Aorta (tissue), 5 donors: ENCODE results near the gene SLC25A48. TPM values are rescaled to one million over a fixed set of nuclear protein-coding genes. Genes with fewer than 3 reads are reported as not detected.
"Not testable (repeated sequence)": the region's sequence is repeated elsewhere in the genome, so short reads cannot be mapped to it uniquely, and the experiment has no call there.

Experiments
- ATAC-seq: fragments of 200-7000 bp; cut with Tn5 transposase; one replicate; pipeline ENCODE4 v1.9.1; 2022; ENCODE audit warnings: moderate library complexity; ENCODE audit not compliant: low FRiP score
- DNase-seq, 2 donors: peaks; one replicate each; pipeline ENCODE4 v3.0.0-alpha.2; 2020
- H3K27ac ChIP-seq, 2 donors: one replicate each; pipeline ENCODE4 v1.5.1; 2013; ENCODE audit warnings: low read length in 2 of 2, mild to moderate bottlenecking in 2 of 2, moderate library complexity in 2 of 2, control low read depth in 1 of 2, inconsistent platforms in 1 of 2, low read depth in 1 of 2
- H3K27me3 ChIP-seq, 2 donors: one replicate each; pipeline ENCODE4 v1.6.1; 2013; ENCODE audit warnings: control low read depth in 1 of 2, low read length in 1 of 2, mild to moderate bottlenecking in 1 of 2, moderate library complexity in 1 of 2; ENCODE audit not compliant: insufficient read depth in 2 of 2, control insufficient read depth in 1 of 2
- H3K36me3 ChIP-seq, 2 donors: one replicate each; pipeline ENCODE4 v1.6.1; 2013; ENCODE audit warnings: control low read depth in 1 of 2, low read length in 1 of 2, mild to moderate bottlenecking in 1 of 2; ENCODE audit not compliant: insufficient read depth in 2 of 2, control insufficient read depth in 1 of 2
- H3K4me1 ChIP-seq, 2 donors: one replicate each; pipeline ENCODE4 v1.6.1; 2013; ENCODE audit warnings: low read length in 2 of 2, control low read depth in 1 of 2, mild to moderate bottlenecking in 1 of 2, moderate library complexity in 1 of 2; ENCODE audit not compliant: insufficient read depth in 2 of 2, control insufficient read depth in 1 of 2
- H3K4me3 ChIP-seq, 2 donors: one replicate each; pipeline ENCODE4 v1.5.1; 2013; ENCODE audit warnings: low read length in 2 of 2, control low read depth in 1 of 2, mild to moderate bottlenecking in 1 of 2
- H3K9me3 ChIP-seq: one replicate; pipeline ENCODE4 v1.6.1; 2013; ENCODE audit warnings: mild to moderate bottlenecking, low read length; ENCODE audit not compliant: control insufficient read depth
- WGBS, 2 donors: extraction: QIAGEN DNeasy Blood & Tissue Kit; methylation state at CpG; one replicate each; pipeline ENCODE4 v1.1.7; 2013; 5-methylcytosine and 5-hydroxymethylcytosine counted together
- intact Hi-C, 2 donors: fragments of 100-400 bp; cut with DNase I; formaldehyde crosslinking; loops; one replicate each; pipeline versions ENCODE4 v1.14.2 to v1.15.0; 2022
- polyA plus RNA-seq, 2 donors: library from polyadenylated mRNA; stranded (reverse); fragments of 200-250 nt; gene quantifications; one replicate each; pipeline ENCODE4 v1.2.3, GENCODE V29; 2013
- total RNA-seq, 2 donors: library from RNA; stranded (reverse); fragmentation: NEBNext Ultra II Directional; extraction: Animal tissue kit (Norgen Biotek cat#: 25700); gene quantifications; one replicate each; pipeline ENCODE4 v1.2.1, GENCODE V29; 2021
- donor health status: healthy with polysubstance abuse.
- donor health status: Bipolar disorder and iron deficiency.
- donor health status: DM: no; HTN: no; CAD: no.
- donor health status: DM: no; HTN: no; CAD: no.
- donor health status: DM: yes; HTN: yes; CAD: no.

The SLC25A48 gene
- total and polyA plus RNA-seq, 4 donors = 0.42 to 1.1 TPM; not detected in 2

DNA sequence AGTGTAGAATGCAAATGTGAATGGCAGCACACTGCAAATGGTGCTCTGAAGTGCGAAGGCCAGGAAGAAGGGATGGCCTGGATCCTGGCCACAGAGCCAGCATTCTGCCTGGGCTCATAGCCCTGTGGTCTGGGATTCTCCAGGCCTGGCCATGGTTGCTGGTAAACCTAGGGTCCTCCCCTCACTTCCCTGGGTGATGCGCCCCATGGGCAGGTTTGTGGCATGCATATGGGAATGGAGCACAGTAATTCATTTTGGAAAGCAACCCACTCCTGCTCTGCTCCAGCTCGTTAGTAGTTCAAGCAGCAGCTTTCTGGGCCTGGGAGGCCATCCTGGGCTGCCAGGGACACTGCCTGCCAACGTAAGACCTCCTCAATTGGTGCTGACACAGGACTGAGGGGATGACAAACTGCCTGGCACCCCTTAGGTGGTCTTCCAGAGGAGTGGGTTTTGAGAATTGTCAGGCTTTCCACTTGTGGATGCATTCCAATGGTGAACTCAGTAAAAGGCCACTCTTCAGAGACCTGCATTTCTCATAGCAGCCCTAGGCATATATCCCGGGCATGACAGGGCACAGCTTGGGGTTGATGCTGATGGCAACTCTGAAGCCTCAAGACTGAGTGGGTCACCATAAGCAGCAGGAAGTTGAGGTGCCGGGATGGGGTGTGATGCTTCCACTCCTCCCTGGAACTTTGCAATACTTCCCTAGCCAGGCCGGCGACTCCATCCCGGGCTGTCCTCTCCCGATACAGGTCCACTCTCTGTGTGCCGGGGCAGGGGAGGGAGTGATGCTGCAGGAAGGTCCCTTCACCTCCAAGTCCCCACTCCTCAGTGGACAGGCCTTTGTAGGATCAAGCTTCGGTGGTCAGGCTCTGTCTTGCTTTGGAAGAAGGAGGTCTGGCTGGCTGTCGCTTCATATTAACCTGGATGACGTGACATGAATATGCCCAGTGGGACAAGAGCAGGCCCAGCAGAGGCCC is 1.2 kb upstream of the SLC25A48 start:
- H3K4me1 ChIP-seq = no peaks in the 10 kb centered on the region
- peaks cover 0 to 2% of the 10 kb centered on the region in 2 donors for H3K27me3 ChIP-seq
- ATAC-seq (no peak), DNase-seq (peak in 1 of 2 donors; percentile 67)
- H3K36me3 ChIP-seq = no peaks in the 10 kb centered on the region
- no peaks in the 10 kb centered on the region for H3K9me3 ChIP-seq
- H3K27ac ChIP-seq = no peak overlapping the region
- intact Hi-C loops = loop anchor here (2.0 to 10.0 kb wide), 3 partner anchors 268 to 371 kb away; no protein-coding TSS in a partner anchor
- no peak overlapping the region for H3K4me3 ChIP-seq
- WGBS, 2 donors = 94 to 95% methylated on average over 14 of the region's 14 CpGs

- intact Hi-C loops = loop anchor here (2.0 to 10.0 kb wide), 3 partner anchors 269 to 372 kb away; no protein-coding TSS in a partner anchor
- H3K27me3 ChIP-seq = peaks cover 0 to 2% of the 10 kb centered on the region in 2 donors
- DNase-seq (peak in 1 of 2 donors; percentile 39), ATAC-seq (no peak)
- H3K4me3 ChIP-seq = no peak overlapping the region
- H3K9me3 ChIP-seq = no peaks in the 10 kb centered on the region
- H3K36me3 ChIP-seq = no peaks in the 10 kb centered on the region
- no peaks in the 10 kb centered on the region for H3K4me1 ChIP-seq
- no peak overlapping the region for H3K27ac ChIP-seq
- 34 to 36% methylated on average over 16 of the region's 16 CpGs for WGBS, 2 donors
These were observed 363 bp upstream of the SLC25A48 start for GRCh38 chr5:135833961-135834638.

DNA sequence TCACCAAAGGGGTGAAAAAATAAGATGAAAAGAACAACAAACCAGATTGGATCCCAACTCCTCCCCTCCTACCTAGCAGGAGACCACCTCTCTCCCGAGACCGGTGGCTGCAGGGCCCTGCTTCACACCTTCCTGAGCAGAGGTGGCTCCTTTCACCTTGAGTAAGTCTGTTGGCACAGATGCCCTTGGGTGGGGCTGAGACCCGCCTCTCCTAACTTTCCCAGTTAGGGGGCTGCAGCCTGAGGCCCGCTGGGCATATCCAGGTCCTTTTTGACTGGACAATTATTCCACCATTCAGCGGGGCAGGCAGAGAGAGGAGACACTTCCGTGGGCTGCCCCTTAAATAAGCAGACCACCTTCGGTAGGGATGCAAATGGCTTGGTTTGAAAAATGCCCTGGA is 1.3 kb downstream of the SLC25A48 start:
- intact Hi-C loops = loop anchor here in 1 of 2 donors (10.0 kb wide), 1 partner anchor 271 kb away; no protein-coding TSS in a partner anchor
- Histone ChIP-seq H3K4me1 (no peaks in the 10 kb centered on the region), H3K4me3 (no peak overlapping the region), H3K27ac (no peak overlapping the region), H3K36me3 (no peaks in the 10 kb centered on the region), H3K27me3 (peaks cover 0 to 2% of the 10 kb centered on the region in 2 donors), H3K9me3 (no peaks in the 10 kb centered on the region)
- peak in 1 of 2 donors; percentile 20 for DNase-seq
- WGBS, 2 donors = 48 to 51% methylated on average over 7 of the region's 7 CpGs
- ATAC-seq = no peak

- intact Hi-C loops = loop anchor here in 1 of 2 donors (10.0 kb wide), 1 partner anchor 274 kb away; no protein-coding TSS in a partner anchor
- not testable (repeated sequence) for H3K9me3 ChIP-seq, H3K4me1 ChIP-seq, DNase-seq, H3K27me3 ChIP-seq, ATAC-seq, H3K36me3 ChIP-seq, H3K27ac ChIP-seq, H3K4me3 ChIP-seq
These were observed 3.9 kb downstream of the SLC25A48 start for GRCh38 chr5:135838395-135838794.

GRCh38 chr5:135839566-135839965 is 5.1 kb downstream of the SLC25A48 start:
- H3K27me3 ChIP-seq = no peaks in the 10 kb centered on the region
- H3K36me3 ChIP-seq = no peaks in the 10 kb centered on the region
- 68 to 69% methylated on average over 4 of the region's 4 CpGs for WGBS, 2 donors
- H3K9me3 ChIP-seq = no peaks in the 10 kb centered on the region
- no peak for DNase-seq
- no peak for ATAC-seq
- H3K27ac ChIP-seq = no peak overlapping the region
- H3K4me3 ChIP-seq = no peak overlapping the region
- no peaks in the 10 kb centered on the region for H3K4me1 ChIP-seq
- intact Hi-C loops = loop anchor here in 1 of 2 donors (10.0 kb wide), 1 partner anchor 275 kb away; no protein-coding TSS in a partner anchor

- WGBS, 2 donors = 70% methylated on average over 4 of the region's 4 CpGs
- no peak for DNase-seq
- ATAC-seq = no peak
- no peaks in the 10 kb centered on the region for H3K4me1 ChIP-seq
- H3K4me3 ChIP-seq = no peak overlapping the region
- H3K27me3 ChIP-seq = no peaks in the 10 kb centered on the region
- no peaks in the 10 kb centered on the region for H3K9me3 ChIP-seq
- H3K36me3 ChIP-seq = no peaks in the 10 kb centered on the region
- H3K27ac ChIP-seq = no peak overlapping the region
- intact Hi-C loops = no loop called here
These were observed 6.5 kb downstream of the SLC25A48 start for GRCh38 chr5:135840959-135841358.

DNA sequence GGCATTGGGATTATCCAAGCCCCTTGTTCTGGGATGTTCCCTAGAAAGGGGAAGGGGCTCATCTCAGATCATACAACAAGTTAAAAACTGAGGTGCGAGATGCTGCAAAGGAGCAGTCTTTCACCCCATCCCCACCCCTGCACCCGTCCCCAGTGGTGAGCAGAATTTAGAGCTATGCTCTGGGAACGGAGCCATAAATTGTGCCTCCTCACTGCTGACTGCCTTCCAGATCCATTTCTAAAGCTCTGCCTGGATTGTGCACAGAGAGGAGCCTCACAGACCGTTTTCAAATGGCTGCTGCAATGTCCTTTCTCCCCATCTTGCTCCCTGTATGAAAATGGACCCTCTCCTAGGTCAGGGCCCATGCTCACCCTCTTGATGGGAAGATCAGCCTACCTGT is 8.3 kb downstream of the SLC25A48 start:
- H3K4me3 ChIP-seq = no peak overlapping the region
- no peaks in the 10 kb centered on the region for H3K36me3 ChIP-seq
- ATAC-seq (no peak), DNase-seq (no peak)
- no peaks in the 10 kb centered on the region for H3K4me1 ChIP-seq
- no peak overlapping the region for H3K27ac ChIP-seq
- intact Hi-C loops = no loop called here
- 38 to 45% methylated on average over 4 of the region's 4 CpGs for WGBS, 2 donors
- H3K27me3 ChIP-seq = no peaks in the 10 kb centered on the region
- no peaks in the 10 kb centered on the region for H3K9me3 ChIP-seq

DNA sequence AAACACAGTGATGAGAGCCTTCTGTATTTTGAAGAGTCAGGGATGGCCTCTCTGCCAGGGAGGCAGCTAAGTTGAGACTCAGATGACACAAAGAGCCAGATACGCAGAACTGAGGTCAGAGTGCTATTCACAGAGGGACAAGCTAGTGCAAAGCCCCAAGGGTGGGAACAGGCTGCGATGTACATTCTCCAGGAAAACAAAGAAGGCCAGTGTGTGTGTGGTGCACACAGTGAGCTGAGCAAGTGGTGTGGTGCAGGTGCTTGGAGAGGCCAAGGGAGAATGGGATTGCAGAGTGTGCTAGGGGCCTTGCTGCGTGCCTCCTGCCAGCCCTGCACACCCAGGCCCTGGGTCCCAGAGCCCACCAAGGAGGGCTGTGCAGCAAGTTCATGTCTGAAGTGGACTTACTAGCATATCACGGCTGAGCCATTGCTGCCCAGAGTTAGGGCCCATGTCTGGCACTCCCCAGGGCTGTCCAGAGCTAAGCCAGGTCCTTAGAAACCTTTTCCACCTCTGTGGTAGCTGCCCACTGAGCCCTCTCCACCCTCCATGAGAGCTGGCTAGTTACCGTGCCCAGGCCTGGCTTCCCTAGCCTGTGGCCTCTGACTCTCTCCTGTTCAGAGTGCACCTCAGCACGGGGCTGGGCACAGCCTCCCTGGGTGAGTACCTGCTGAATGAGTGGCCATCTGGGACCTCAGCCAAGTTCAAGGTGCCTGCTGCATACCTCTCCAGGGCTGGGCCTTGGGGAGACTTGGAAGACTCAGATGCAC is 9.3 kb downstream of the SLC25A48 start:
- Histone ChIP-seq H3K27ac (no peak overlapping the region), H3K4me1 (no peaks in the 10 kb centered on the region), H3K36me3 (no peaks in the 10 kb centered on the region), H3K27me3 (no peaks in the 10 kb centered on the region), H3K9me3 (no peaks in the 10 kb centered on the region), H3K4me3 (no peak overlapping the region)
- DNase-seq (no peak), ATAC-seq (no peak)
- intact Hi-C loops = no loop called here
- 79 to 81% methylated on average over 6 of the region's 6 CpGs for WGBS, 2 donors
